ENCODE results near the gene PCNX3. TPM values are rescaled to one million over a fixed set of nuclear protein-coding genes. Genes with fewer than 3 reads are reported as not detected.

PCNX3 gene
- total RNA-seq, 2 donors from 2014 or later, result 16.1 to 21.8 TPM

DNA sequence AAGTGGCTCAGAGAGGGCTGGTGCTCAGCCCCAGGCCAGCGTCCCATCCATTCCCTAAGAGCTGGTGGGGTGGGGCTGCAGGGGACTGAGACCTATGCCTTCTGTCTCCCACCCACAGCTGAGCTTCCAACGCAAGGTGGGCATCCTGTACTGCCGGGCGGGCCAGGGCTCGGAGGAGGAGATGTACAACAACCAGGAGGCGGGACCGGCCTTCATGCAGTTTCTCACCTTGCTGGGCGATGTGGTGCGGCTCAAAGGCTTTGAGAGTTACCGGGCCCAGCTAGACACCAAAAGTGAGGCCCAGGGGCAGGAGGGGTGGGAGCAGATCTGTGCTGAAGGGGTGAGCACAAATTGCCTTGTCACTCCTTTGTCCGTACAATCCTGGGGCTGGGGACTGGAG, 29.3 kb downstream of the PCNX3 start:
- Histone ChIP-seq H3K27ac (no peak overlapping the region), H3K4me1 (peaks cover 0 to 27% of the 10 kb centered on the region in 2 donors), H3K36me3 (peaks cover 21% of the 10 kb centered on the region), H3K9me3 (no peaks in the 10 kb centered on the region), H3K27me3 (no peaks in the 10 kb centered on the region), H3K4me3 (no peak overlapping the region)
- no peak for DNase-seq (ENCODE audit: low spot score)
- TF ChIP-seq, protein P1, sequence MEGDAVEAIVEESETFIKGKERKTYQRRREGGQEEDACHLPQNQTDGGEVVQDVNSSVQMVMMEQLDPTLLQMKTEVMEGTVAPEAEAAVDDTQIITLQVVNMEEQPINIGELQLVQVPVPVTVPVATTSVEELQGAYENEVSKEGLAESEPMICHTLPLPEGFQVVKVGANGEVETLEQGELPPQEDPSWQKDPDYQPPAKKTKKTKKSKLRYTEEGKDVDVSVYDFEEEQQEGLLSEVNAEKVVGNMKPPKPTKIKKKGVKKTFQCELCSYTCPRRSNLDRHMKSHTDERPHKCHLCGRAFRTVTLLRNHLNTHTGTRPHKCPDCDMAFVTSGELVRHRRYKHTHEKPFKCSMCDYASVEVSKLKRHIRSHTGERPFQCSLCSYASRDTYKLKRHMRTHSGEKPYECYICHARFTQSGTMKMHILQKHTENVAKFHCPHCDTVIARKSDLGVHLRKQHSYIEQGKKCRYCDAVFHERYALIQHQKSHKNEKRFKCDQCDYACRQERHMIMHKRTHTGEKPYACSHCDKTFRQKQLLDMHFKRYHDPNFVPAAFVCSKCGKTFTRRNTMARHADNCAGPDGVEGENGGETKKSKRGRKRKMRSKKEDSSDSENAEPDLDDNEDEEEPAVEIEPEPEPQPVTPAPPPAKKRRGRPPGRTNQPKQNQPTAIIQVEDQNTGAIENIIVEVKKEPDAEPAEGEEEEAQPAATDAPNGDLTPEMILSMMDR (IDR thresholded peaks at IDR 0.05), result no peak

GRCh38 chr11:65645710-65646109, 30.1 kb downstream of the PCNX3 start:
- Histone ChIP-seq H3K4me1 (peaks cover 0 to 21% of the 10 kb centered on the region in 2 donors), H3K27me3 (no peaks in the 10 kb centered on the region), H3K27ac (no peak overlapping the region), H3K36me3 (peaks cover 29% of the 10 kb centered on the region), H3K4me3 (no peak overlapping the region), H3K9me3 (no peaks in the 10 kb centered on the region)
- TF ChIP-seq, protein P1 (IDR thresholded peaks at IDR 0.05), result no peak
- DNase-seq (ENCODE audit: low spot score), result no peak

DNA sequence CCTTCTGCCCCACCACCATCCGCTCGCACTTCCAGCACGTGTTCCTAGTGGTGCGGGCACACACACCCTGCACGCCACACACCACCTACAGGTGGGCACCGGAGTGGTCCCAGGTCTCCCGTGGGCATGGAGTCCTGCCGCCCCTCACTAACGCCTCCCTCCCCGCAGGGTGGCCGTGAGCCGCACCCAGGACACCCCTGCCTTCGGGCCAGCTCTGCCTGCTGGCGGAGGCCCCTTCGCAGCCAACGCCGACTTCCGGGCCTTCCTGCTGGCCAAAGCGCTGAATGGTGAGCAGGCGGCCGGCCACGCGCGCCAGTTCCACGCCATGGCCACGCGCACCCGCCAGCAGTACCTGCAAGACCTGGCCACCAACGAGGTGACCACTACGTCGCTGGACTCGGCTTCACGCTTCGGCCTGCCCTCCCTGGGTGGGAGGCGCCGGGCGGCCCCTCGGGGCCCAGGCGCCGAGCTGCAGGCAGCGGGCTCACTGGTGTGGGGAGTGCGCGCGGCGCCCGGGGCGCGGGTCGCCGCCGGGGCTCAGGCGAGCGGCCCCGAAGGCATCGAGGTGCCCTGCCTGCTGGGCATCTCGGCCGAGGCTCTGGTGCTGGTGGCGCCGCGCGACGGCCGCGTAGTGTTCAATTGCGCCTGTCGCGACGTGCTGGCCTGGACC, 30.8 kb downstream of the PCNX3 start:
- no peaks in the 10 kb centered on the region for H3K9me3 ChIP-seq
- peaks cover 35% of the 10 kb centered on the region for H3K36me3 ChIP-seq
- H3K4me3 ChIP-seq, result no peak overlapping the region
- no peak for DNase-seq (ENCODE audit: low spot score)
- TF ChIP-seq, protein P1 (IDR thresholded peaks at IDR 0.05), result no peak
- no peak overlapping the region for H3K27ac ChIP-seq
- H3K4me1 ChIP-seq, result peaks cover 0 to 21% of the 10 kb centered on the region in 2 donors
- H3K27me3 ChIP-seq, result no peaks in the 10 kb centered on the region

DNA sequence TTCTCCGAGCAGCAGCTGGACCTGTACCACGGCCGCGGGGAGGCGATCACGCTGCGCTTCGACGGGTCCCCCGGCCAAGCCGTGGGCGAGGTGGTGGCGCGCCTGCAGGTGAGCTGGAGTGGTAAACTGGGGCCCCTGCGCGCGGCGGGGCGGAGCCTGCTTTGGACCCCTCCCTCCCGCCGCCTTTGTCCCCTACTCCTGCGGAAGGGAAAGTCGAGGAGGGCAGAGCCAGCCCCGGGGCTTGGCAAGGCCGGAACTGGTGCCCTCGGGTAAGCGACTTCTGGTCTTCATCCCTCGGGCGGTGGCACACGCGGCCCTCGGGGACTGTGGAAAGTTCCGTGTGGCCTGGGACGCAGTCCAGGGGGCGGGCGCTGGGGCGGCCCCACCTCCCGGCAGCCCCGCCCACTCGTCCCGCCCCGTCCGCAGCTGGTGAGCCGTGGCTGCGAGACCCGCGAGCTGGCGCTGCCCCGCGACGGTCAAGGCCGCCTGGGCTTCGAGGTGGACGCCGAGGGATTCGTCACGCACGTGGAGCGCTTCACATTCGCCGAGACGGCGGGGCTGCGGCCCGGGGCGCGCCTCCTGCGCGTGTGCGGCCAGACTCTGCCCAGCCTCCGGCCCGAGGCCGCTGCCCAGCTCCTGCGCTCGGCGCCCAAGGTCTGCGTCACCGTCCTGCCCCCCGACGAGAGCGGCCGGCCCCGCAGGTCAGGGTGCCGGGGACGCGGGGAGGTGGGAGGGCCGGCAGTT, 31.6 kb downstream of the PCNX3 start:
- Histone ChIP-seq H3K36me3 (peaks cover 35% of the 10 kb centered on the region), H3K27ac (no peak overlapping the region)
- DNase-seq (ENCODE audit: low spot score), result no peak

DNA sequence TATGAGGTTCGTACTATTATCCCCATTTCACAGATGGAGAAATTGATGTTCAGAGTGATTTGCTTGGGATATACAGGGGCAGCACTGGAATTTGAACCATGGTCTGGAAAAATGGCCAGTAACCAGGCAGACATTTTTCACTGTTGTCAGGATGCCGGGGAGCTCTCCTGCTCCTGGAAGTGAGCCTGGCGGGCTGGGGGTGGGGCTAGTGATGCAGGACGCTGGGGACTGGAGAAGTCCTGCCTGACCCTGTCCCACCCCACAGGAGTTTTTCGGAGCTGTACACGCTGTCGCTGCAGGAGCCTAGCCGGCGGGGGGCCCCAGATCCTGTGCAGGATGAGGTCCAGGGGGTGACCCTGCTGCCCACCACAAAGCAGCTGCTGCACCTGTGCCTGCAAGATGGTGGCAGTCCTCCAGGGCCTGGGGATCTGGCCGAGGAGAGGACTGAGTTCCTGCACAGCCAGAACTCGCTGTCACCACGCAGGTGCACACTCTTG, 33.5 kb downstream of the PCNX3 start:
- peaks cover 40% of the 10 kb centered on the region for H3K36me3 ChIP-seq
- TF ChIP-seq, protein P1 (IDR thresholded peaks at IDR 0.05), result no peak
- DNase-seq (ENCODE audit: low spot score), result no peak
- H3K4me3 ChIP-seq, result no peak overlapping the region
- no peak overlapping the region for H3K27ac ChIP-seq
- H3K27me3 ChIP-seq, result no peaks in the 10 kb centered on the region
- H3K9me3 ChIP-seq, result no peaks in the 10 kb centered on the region
- H3K4me1 ChIP-seq, result peaks cover 0 to 32% of the 10 kb centered on the region in 2 donors

More for the DNA sequence above, 31.6 kb downstream of the PCNX3 start:
- TF ChIP-seq, protein P1 (IDR thresholded peaks at IDR 0.05), result no peak
- Histone ChIP-seq H3K27me3 (no peaks in the 10 kb centered on the region), H3K4me3 (peak overlapping the region; percentile 2 to 12), H3K9me3 (no peaks in the 10 kb centered on the region), H3K4me1 (peaks cover 0 to 21% of the 10 kb centered on the region in 2 donors)
